HG03460 (cell line): Measurements from ENCODE around the gene PTCHD4.
"Not testable (repeated sequence)": the region's sequence is repeated elsewhere in the genome, so short reads cannot be mapped to it uniquely, and the experiment has no call there.

Experiments used
- ATAC-seq: cut with Tn5 transposase; IDR thresholded peaks from one replicate; pipeline ENCODE4 v1.9.1; 2021; ENCODE audit not compliant: unreplicated experiment

PTCHD4 gene

GRCh38 chr6:48111143-48111506, at the start of gene PTCHD4:
Gene PTCHD4, minus strand, starts transcription at chr6:48111197. Its CDS starts 42,240 bp downstream, at chr6:48068957.
- no peak for ATAC-seq

- no peak for ATAC-seq
These were observed 40.1 kb upstream of the PTCHD4 start for GRCh38 chr6:48151142-48151541.

- ATAC-seq: no peak
These were observed 39.7 kb upstream of the PTCHD4 start for GRCh38 chr6:48150701-48151100.

- no peak for ATAC-seq
These were observed 36.1 kb upstream of the PTCHD4 start for GRCh38 chr6:48147051-48147450.

GRCh38 chr6:48144021-48144420, 33.0 kb upstream of the PTCHD4 start:
- ATAC-seq: no peak

- ATAC-seq: no peak
These were observed 31.0 kb upstream of the PTCHD4 start for GRCh38 chr6:48141975-48142374.

- ATAC-seq: no peak
These were observed 29.0 kb upstream of the PTCHD4 start for GRCh38 chr6:48139818-48140614.

GRCh38 chr6:48136856-48137255, 25.9 kb upstream of the PTCHD4 start:
- no peak for ATAC-seq

GRCh38 chr6:48135323-48136084, 24.5 kb upstream of the PTCHD4 start:
- ATAC-seq: no peak

- ATAC-seq: no peak
These were observed 23.2 kb upstream of the PTCHD4 start for GRCh38 chr6:48134246-48134645.

- ATAC-seq: no peak
These were observed 12.6 kb upstream of the PTCHD4 start for GRCh38 chr6:48123601-48124000.

GRCh38 chr6:48121983-48122749, 11.2 kb upstream of the PTCHD4 start:
- ATAC-seq: not testable (repeated sequence)

- ATAC-seq: no peak
These were observed 6.0 kb upstream of the PTCHD4 start for GRCh38 chr6:48116699-48117645.

- no peak for ATAC-seq
These were observed 2.1 kb upstream of the PTCHD4 start for GRCh38 chr6:48113130-48113529.

GRCh38 chr6:48111575-48111974, 578 bp upstream of the PTCHD4 start:
- ATAC-seq: no peak

- no peak for ATAC-seq
These were observed 408 bp downstream of the PTCHD4 start for GRCh38 chr6:48110436-48111142.

- ATAC-seq: no peak
These were observed 1.1 kb downstream of the PTCHD4 start for GRCh38 chr6:48109944-48110343.

GRCh38 chr6:48102476-48103195, 8.4 kb downstream of the PTCHD4 start:
- not testable (repeated sequence) for ATAC-seq

GRCh38 chr6:48101290-48101689, 9.7 kb downstream of the PTCHD4 start:
- ATAC-seq: no peak
